K562 (cell line): ENCODE measurements around the gene TGFBR3L. TPM values are rescaled to one million over a fixed set of nuclear protein-coding genes. Genes with fewer than 3 reads are reported as not detected.
A peak's percentile ranks its signal among the peaks of the same experiment; 100 is the strongest.

Experiments
- ADNP ChIP-seq: fragments of 200-800 bp; sonication (Bioruptor generic); IDR thresholded peaks from 2 replicates; pipeline ENCODE4 v1.6.1; 2016; ENCODE audit warnings: missing genetic modification characterization, missing compliant biosample characterization
- ETV5 ChIP-seq: sonication (generic); formaldehyde crosslinking; IDR thresholded peaks from 2 replicates; pipeline ENCODE4 v1.4.0; 2020; ENCODE audit warnings: low read depth, mild to moderate bottlenecking, missing genetic modification reagents
- FOXA3 ChIP-seq, 2 experiments: fragments of 450-650 bp in 1 of 2; sonication (generic) in 1 of 2; formaldehyde crosslinking; IDR thresholded peaks in 1 of 2; conservative IDR thresholded peaks in 1 of 2; 2 replicates each; pipeline versions ENCODE4 v1.4.0 to v1.8.0; 2020 to 2022; ENCODE audit warnings: mild to moderate bottlenecking in 2 of 2, missing genetic modification reagents in 1 of 2
- FUS ChIP-seq: fragments of 200-400 bp; formaldehyde crosslinking; optimal IDR thresholded peaks from 2 replicates; pipeline ENCODE3; 2017; ENCODE audit warnings: low read depth, low read length
- HIVEP1 ChIP-seq: fragments of 250-450 bp; sonication (Bioruptor Pico); IDR thresholded peaks from 2 replicates; pipeline ENCODE4 v1.4.0; 2020; ENCODE audit warnings: mild to moderate bottlenecking
- IRF1 ChIP-seq: sonication (generic); formaldehyde crosslinking; IDR thresholded peaks from 2 replicates; pipeline ENCODE4 v1.8.0; 2022; ENCODE audit warnings: missing genetic modification reagents, mild to moderate bottlenecking, borderline replicate concordance
- POLR3A ChIP-seq: IDR thresholded peaks from 2 replicates; pipeline ENCODE4 v1.6.1; 2011; ENCODE audit warnings: borderline replicate concordance, mild to moderate bottlenecking, moderate library complexity; ENCODE audit not compliant: insufficient read length, insufficient read depth; ENCODE audit errors: extremely low read depth
- RB1 ChIP-seq: fragments of 450-650 bp; IDR thresholded peaks from 2 replicates; pipeline ENCODE4 v1.6.1; 2017; ENCODE audit warnings: low read depth, mild to moderate bottlenecking
- SNAPC5 ChIP-seq: fragments of 250-450 bp; sonication (Bioruptor Pico); IDR thresholded peaks from 2 replicates; pipeline ENCODE4 v1.8.0; 2021; ENCODE audit warnings: moderate library complexity, mild to moderate bottlenecking, inconsistent platforms
- SRSF1 ChIP-seq: fragments of 200-400 bp; formaldehyde crosslinking; IDR thresholded peaks from 2 replicates; pipeline ENCODE4 v1.6.1; 2017; ENCODE audit warnings: mild to moderate bottlenecking, low read depth, low read length, moderate library complexity
- TAF7 ChIP-seq: fragments of 450-650 bp; IDR thresholded peaks from 2 replicates; pipeline ENCODE4 v1.6.1; 2016; ENCODE audit warnings: missing genetic modification characterization, missing compliant biosample characterization
- TCFL5 ChIP-seq: fragments of 250-450 bp; sonication (Bioruptor Pico); conservative IDR thresholded peaks from 2 replicates; pipeline ENCODE4 v1.6.1; 2021; ENCODE audit warnings: mild to moderate bottlenecking, moderate library complexity, matching md5 sums
- TOE1 ChIP-seq, 2 experiments: fragments of 450-650 bp in 1 of 2; sonication (generic) in 1 of 2; formaldehyde crosslinking in 1 of 2; IDR thresholded peaks; 2 replicates each; pipeline versions ENCODE4 v1.7.1 to v1.8.0; 2016 to 2022; ENCODE audit warnings: borderline replicate concordance in 2 of 2, mild to moderate bottlenecking in 2 of 2, antibody characterized with exemption in 1 of 2, inconsistent platforms in 1 of 2, low read depth in 1 of 2, missing genetic modification reagents in 1 of 2, moderate library complexity in 1 of 2
- YY1 ChIP-seq, 3 experiments: IDR thresholded peaks; 2 replicates each; pipeline ENCODE4 v1.6.1; 2011; ENCODE audit warnings: low read length in 2 of 3, mild to moderate bottlenecking in 2 of 3, moderate library complexity in 2 of 3, borderline replicate concordance in 1 of 3, control low read depth in 1 of 3, low read depth in 1 of 3; ENCODE audit not compliant: insufficient read depth in 3 of 3, insufficient replicate concordance in 2 of 3, control insufficient read depth in 1 of 3, insufficient read length in 1 of 3; ENCODE audit errors: extremely low read depth in 1 of 3
- ZBTB12 ChIP-seq: fragments of 250-450 bp; sonication (Bioruptor Pico); IDR thresholded peaks from 2 replicates; pipeline ENCODE4 v1.4.0; 2020
- ZNF217 ChIP-seq: sonication (generic); formaldehyde crosslinking; IDR thresholded peaks from 2 replicates; pipeline ENCODE4 v1.8.0; 2022; ENCODE audit warnings: mild to moderate bottlenecking, missing genetic modification reagents
- ZNF316 ChIP-seq: fragments of 450-650 bp; IDR thresholded peaks from 2 replicates; pipeline ENCODE4 v1.6.1; 2016
- ZNF561 ChIP-seq: fragments of 450-650 bp; formaldehyde crosslinking; conservative IDR thresholded peaks from 2 replicates; pipeline ENCODE4 v1.4.0; 2020; ENCODE audit warnings: mild to moderate bottlenecking, moderate library complexity
- ZNF699 ChIP-seq: fragments of 250-450 bp; sonication (Bioruptor Pico); IDR thresholded peaks from 2 replicates; pipeline ENCODE4 v1.8.0; 2021; ENCODE audit warnings: mild to moderate bottlenecking, moderate library complexity; ENCODE audit not compliant: insufficient replicate concordance
- polyA plus RNA-seq, 8 experiments: library from polyadenylated mRNA; depleted of rRNA in 4 of 8; stranded (reverse) in 5 of 8; unstranded in 3 of 8; fragments of >200 nt; fragmentation: Nextera tagmentation in 2 of 8; fragmentation: Illumina TruSeq in 1 of 8; extraction: Ambion mirVana in 2 of 8; extraction: Trizol in 1 of 8; gene quantifications; 2 replicates each; pipeline versions ENCODE4 v1.2.1 to v1.2.3, GENCODE V29; 2011 to 2014; ENCODE audit warnings: inconsistent platforms in 1 of 8, missing spikeins in 1 of 8
- total RNA-seq, 7 experiments: library from RNA; depleted of rRNA in 6 of 7; stranded (reverse); fragments of >200 nt in 6 of 7; fragmentation: Illumina TruSeq in 2 of 7; extraction: Trizol in 2 of 7; gene quantifications; 2 replicates each; pipeline versions ENCODE4 v1.2.1 to v1.2.3, GENCODE V29; 2011 to 2021; ENCODE audit warnings: low replicate concordance in 1 of 7
- TF ChIP-seq, protein P1 (sequence below): fragments of 200-800 bp; sonication (Bioruptor generic); IDR thresholded peaks from 2 replicates; pipeline ENCODE4 v1.6.1; 2017; ENCODE audit warnings: missing genetic modification characterization, missing compliant biosample characterization
- TF ChIP-seq, protein P2 (sequence below): IDR thresholded peaks from 2 replicates; pipeline ENCODE4 v1.6.1; 2016; ENCODE audit warnings: missing genetic modification characterization, missing compliant biosample characterization

TGFBR3L gene
- total and polyA plus RNA-seq, 9 of the 15 experiments (the other 6 are each of a cell fraction or from before 2014, with no cell fraction given) = not detected

GRCh38 chr19:7925171-7925851 is 10.7 kb downstream of the TGFBR3L start (continued):
- no peak for TF ChIP-seq POLR3A
- TF ChIP-seq HIVEP1 = no peak
- TF ChIP-seq, protein P1, sequence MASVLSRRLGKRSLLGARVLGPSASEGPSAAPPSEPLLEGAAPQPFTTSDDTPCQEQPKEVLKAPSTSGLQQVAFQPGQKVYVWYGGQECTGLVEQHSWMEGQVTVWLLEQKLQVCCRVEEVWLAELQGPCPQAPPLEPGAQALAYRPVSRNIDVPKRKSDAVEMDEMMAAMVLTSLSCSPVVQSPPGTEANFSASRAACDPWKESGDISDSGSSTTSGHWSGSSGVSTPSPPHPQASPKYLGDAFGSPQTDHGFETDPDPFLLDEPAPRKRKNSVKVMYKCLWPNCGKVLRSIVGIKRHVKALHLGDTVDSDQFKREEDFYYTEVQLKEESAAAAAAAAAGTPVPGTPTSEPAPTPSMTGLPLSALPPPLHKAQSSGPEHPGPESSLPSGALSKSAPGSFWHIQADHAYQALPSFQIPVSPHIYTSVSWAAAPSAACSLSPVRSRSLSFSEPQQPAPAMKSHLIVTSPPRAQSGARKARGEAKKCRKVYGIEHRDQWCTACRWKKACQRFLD (CRISPR knock-in tag) = no peak
- TF ChIP-seq ZNF217 (CRISPR knock-in tag) = no peak
- no peak for TF ChIP-seq FUS
- TF ChIP-seq YY1 (IDR thresholded peaks at IDR 0.05; ENCODE audit: borderline replicate concordance in 1 of 3, control insufficient read depth in 1 of 3, extremely low read depth in 1 of 3, insufficient read depth in 3 of 3, insufficient read length in 1 of 3, insufficient replicate concordance in 2 of 3, low read depth in 1 of 3, low read length in 2 of 3) = peak in 2 of 3 experiments; percentile 6 to 35
- no peak for TF ChIP-seq ZNF316
- TF ChIP-seq ZBTB12 (CRISPR knock-in tag) = no peak
- TF ChIP-seq TOE1 (IDR thresholded peaks at IDR 0.05; ENCODE audit: borderline replicate concordance) = no peak
- peak; percentile 94; the same call in 1 of the 2 replicates for TF ChIP-seq TOE1 (CRISPR knock-in tag; IDR thresholded peaks at IDR 0.05; ENCODE audit: borderline replicate concordance, low read depth)
- TF ChIP-seq, protein P2, sequence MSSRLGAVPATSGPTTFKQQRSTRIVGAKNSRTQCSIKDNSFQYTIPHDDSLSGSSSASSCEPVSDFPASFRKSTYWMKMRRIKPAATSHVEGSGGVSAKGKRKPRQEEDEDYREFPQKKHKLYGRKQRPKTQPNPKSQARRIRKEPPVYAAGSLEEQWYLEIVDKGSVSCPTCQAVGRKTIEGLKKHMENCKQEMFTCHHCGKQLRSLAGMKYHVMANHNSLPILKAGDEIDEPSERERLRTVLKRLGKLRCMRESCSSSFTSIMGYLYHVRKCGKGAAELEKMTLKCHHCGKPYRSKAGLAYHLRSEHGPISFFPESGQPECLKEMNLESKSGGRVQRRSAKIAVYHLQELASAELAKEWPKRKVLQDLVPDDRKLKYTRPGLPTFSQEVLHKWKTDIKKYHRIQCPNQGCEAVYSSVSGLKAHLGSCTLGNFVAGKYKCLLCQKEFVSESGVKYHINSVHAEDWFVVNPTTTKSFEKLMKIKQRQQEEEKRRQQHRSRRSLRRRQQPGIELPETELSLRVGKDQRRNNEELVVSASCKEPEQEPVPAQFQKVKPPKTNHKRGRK (tag) = no peak
- TF ChIP-seq ETV5 = 0 out of 2 replicates have a peak, but pooled peaks have one; percentile 35
- no peak for TF ChIP-seq ADNP (tag)
- TF ChIP-seq ZNF699 (CRISPR knock-in tag) = no peak
- peak in 1 of 2 experiments; percentile 70; a peak in 1 of 4 replicates for TF ChIP-seq FOXA3 (CRISPR knock-in tag; conservative IDR thresholded peaks at IDR 0.05 in 1 of 2, IDR thresholded peaks at IDR 0.05 in 1 of 2)
- no peak for TF ChIP-seq IRF1
- no peak for TF ChIP-seq ZNF561 (CRISPR knock-in tag)
- no peak for TF ChIP-seq SNAPC5
- TF ChIP-seq RB1 = peak; percentile 89; the same call in 1 of the 2 replicates
- TF ChIP-seq TCFL5 (CRISPR knock-in tag) = no peak
- TF ChIP-seq TAF7 (tag) = no peak
- no peak for TF ChIP-seq SRSF1
